Stimulated activated CD8-positive, alpha-beta memory T cell treated with anti-CD3 and anti-CD28 coated beads, Interleukin-12 subunit alpha, Interleukin-12 subunit beta, amount 100 ng/mL, for 1 hour (primary cell): ENCODE results near the gene SLCO3A1.
A peak's percentile ranks its signal among the peaks of the same experiment; 100 is the strongest.
"Not testable (repeated sequence)": the region's sequence is repeated elsewhere in the genome, so short reads cannot be mapped to it uniquely, and the experiment has no call there.

ENCODE experiments used
- DNase-seq: peaks from one replicate; pipeline ENCODE4 v3.0.0-alpha.2; 2020; ENCODE audit warnings: low read depth

The SLCO3A1 gene

GRCh38 chr15:92035551-92035950 lies 182.0 kb downstream of the SLCO3A1 start:
- no peak for DNase-seq

GRCh38 chr15:92035961-92036360 lies 182.5 kb downstream of the SLCO3A1 start:
- DNase-seq: no peak

- no peak for DNase-seq
These were observed 184.0 kb downstream of the SLCO3A1 start for GRCh38 chr15:92037491-92037890.

GRCh38 chr15:92040350-92040749 lies 186.8 kb downstream of the SLCO3A1 start:
- DNase-seq: no peak

DNA sequence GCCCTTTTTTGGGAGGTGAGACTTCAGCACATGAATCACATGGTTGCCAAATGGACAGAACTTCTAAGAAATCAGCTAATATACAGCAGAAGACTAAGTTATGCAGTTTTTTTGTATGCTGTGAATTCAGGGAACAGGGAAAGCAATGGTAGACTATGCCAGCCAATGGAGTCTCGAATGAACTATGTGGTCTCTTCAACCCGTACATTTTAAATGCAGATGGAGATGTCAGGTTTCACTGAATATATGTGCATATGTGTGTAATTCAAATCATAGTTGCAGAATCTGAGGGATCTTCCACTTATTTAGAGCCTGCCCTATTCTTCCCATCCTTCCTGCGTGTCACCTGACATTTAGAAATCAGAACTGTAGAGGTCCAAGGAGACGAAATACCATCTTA lies 187.9 kb downstream of the SLCO3A1 start:
- no peak for DNase-seq

- no peak for DNase-seq
These were observed 189.8 kb downstream of the SLCO3A1 start for GRCh38 chr15:92043283-92043682.

DNA sequence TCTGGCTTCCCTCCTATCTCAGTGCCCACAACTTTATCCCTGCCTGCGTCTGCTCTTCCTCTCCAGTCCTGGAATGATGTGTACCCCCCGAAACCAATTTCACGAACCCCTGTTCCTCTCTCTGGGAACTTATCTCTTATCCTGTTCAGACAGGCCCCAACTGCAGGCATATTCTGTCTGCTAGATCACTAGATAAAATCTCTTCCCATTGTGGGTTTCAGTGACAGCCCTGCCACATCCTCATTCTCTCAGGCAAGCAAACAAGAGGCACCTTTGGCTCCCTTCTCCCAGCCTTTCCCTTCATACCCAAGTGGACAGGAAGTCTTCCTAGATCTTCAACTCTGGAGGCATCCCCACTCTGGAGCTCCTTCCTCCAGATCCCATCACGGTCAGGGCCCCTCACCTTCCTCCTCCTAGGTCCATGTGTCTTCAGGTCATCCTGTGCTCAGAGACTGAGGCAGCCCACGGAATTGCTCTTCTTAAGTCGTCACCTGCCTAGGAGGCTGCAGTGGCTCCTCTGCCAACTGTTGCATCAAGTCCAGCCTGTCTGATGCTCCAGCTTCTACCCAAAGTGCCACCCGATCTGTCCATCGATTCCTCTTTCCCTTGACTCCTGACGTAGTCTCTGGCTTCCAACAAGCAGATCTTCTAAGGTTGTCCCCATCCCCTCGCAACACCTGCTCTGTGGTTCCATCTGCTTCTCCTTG lies 190.8 kb downstream of the SLCO3A1 start:
- no peak for DNase-seq

DNA sequence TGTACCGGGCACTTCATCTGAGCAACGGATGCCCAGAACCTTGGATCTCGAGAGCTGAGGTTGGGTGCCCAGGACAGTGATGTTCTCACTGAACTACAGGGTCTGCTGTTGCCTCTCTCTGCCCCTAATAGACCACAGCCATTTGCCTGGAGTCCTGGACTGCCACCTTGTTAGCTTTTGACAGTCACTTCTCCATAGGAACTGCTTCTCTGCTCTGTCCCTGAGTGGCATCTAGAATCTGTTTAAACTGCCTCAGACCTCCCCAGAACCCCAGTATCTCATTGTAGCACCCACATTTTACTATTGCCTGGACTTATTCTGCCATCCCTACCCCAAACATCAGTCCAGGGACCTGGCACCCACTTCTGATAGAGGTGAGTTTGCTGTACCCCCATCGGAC lies 194.4 kb downstream of the SLCO3A1 start:
- no peak for DNase-seq

DNA sequence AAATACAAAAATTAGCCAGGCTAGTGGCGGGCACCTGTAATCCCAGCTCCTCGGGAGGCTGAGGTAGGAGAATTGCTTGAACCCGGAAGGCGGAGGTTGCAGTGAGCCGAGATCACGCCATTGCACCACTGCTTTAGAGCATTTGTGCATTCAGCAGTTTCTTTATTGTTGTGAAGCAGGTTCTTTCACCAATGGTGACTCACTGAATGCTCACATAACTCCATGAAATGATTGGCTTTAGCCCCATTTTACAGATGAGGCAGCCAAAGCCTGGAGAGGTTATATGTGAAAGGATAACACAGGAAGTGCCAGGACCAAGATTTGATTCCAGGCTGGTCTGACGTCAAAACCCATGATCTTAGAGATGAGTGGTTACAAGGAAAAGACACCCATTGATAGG lies 195.2 kb downstream of the SLCO3A1 start:
- DNase-seq: no peak

DNA sequence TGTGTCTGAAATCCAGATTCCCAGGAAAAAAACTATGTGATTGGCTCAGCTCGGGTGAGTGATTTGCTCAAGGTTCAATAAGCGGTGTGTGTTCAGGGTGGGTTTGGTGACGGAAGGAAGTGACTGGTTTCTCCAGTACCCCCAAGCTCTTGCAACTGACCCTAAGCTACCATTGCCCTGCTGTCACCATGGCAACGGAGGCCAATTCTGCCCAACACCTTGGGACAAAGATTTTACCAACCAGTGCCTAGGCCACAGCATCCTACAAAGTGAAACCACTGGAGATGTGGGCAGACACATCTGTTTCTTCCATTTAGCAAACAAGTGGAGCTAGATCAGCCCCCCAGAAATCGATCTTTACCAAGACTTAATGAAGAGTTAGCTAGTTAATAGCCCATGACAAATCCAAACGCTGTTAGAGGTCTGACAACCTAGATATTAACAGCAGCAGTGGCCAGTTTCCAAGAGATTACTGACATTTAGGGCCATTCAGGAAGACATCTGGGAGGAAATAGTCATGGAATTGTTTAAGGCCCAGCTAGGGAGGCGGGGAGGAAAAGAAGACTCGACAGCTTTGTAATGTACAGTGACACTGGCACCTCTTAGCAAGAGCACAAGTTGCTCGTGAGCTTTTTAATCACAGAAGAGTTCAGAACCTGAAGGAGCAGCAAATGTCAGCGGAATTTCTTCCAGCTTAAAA lies 195.9 kb downstream of the SLCO3A1 start:
- no peak for DNase-seq

DNA sequence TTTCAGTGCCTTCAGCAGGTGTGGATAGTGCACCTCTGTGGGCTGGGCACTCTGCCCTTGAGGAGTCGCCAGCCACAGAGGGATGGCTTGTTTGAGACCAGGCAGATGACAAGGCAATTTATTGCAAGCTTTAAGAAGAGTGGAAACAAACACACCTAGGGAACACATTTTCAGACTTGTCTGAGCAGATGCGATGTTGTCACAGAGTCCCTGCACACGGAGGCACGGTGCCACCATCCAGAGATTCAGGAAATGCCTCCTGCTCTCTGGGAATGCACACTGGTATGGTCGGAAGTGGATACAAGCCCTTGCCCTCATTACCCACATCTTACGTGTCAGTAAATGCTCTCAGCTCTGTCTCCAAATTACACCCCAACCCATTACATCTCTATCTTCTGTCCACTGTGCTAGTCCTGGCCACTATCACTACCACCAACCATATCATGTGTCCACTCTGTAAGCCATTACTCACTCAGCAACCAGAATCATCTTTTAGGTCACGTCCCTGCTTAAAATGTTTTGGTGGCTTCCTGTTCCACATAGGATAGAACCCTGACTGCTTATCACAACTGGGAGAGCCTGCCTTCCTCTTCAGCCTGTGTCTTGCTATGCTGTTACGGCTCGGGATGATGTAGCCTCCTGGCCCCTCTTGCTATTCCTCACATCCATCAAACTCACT lies 196.9 kb downstream of the SLCO3A1 start:
- DNase-seq: no peak

DNA sequence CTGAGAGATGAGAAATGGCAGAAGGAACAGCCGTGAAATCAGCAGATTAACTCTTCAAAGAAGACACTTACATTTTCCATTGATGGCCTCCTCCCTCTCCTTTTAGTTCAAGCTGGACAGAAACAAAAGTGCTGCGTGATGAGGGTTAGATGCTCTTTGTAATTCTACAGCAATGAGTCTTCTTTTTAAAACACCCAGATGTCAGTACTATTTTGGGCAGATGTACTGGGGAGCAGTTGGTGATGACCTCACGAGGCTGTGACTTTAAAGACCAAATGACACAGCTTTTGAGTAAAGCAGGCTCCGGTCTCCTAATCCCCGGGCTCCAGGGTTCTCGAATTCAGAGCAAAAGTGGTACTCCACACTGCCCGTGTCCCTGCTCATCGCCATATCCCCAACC lies 198.2 kb downstream of the SLCO3A1 start:
- DNase-seq: no peak

DNA sequence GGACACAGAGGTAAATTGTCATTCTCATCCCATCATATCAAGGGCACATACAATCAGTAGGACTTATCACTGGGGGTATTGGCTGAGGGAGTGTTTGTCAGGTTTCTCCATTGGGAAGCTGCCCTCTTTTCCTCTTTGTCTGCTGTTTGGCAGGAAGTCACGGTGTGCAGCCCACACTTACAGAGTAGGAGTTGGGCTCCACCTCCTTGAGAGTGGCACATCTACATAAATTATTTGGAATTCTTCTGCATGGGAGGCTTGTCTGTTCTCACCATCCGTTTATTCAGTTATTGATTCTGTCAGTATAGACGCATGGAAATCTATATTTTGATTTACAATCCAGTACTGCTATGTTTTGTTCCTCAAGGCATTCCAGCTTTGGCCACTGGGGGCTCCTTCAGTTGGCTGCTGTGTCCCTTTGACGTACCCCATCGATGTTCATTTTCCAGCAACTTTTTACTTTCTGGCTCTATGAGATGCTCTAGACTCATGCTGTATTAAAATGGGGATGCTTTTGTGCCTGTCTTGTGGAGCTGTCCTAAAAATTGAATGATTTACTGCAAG lies 200.3 kb downstream of the SLCO3A1 start:
- DNase-seq: no peak

GRCh38 chr15:92056875-92057274 lies 203.4 kb downstream of the SLCO3A1 start:
- DNase-seq: no peak

DNA sequence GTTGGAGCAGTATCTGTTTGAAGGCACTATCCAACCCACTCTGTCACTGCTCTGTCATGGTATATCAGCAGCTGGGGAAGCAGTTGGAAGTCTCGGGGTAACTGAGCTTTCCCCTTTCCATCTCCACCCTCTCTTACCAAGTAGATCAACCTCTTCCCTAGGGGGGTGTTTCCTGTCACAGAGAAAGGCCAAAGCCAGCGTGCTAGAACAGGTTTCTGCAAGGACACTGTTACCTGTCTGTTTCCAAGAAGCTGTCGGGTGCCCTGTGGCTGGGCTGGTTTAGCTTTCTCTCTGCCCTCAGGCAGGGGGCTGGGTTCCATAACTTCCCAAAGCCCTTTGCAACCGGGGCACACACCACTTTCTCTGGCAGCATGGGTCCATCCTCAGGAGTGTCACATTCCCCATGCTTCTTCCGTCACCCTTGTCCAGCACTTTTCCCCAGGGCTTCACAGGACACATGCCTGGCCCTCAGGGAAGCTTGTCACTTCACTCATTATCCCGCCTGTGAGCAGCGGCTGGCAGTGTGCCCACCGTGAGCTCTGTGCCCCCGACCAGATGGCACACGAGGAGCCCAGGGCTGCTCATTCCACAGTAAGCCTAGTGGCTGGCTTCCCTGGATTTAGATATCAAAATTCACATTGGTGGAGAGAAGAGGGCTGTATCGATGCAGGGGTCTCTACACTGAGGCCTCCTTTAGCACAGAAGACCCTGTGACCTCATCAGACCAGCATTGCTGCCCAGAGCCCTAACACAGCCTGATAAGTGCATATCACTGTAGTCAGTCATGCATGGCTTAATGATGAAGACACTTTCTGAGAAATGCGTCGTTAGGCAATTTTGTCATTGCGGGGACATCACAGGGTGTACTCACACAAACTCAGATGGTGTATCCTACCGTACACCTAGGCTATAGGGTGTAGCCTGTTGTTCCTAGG lies 205.8 kb downstream of the SLCO3A1 start:
- no peak for DNase-seq

GRCh38 chr15:92059971-92060311 lies 206.4 kb downstream of the SLCO3A1 start:
- DNase-seq: not testable (repeated sequence)

- DNase-seq: no peak
These were observed 208.1 kb downstream of the SLCO3A1 start for GRCh38 chr15:92061511-92062195.

DNA sequence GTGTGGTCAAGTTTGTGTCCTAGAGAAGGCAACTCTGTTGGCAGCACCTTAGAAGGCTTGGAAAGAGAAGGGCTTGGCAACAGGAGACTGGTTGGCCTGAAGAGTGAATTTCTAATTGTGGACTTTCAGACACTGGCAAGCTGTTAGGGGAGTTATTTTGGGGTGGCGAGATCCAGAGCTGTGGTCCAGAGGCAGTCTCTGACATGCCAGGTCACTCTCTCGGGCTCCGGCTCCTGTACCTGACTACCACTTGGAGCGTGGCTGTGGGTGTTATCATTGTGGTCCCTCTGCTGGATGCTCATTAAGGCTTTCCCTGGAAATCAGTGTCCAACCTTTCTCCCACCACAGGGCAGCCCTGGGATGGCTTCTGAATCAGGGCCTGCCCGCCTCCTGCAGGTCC lies 209.0 kb downstream of the SLCO3A1 start:
- no peak for DNase-seq

GRCh38 chr15:92068121-92068520 lies 214.6 kb downstream of the SLCO3A1 start:
- DNase-seq: no peak

DNA sequence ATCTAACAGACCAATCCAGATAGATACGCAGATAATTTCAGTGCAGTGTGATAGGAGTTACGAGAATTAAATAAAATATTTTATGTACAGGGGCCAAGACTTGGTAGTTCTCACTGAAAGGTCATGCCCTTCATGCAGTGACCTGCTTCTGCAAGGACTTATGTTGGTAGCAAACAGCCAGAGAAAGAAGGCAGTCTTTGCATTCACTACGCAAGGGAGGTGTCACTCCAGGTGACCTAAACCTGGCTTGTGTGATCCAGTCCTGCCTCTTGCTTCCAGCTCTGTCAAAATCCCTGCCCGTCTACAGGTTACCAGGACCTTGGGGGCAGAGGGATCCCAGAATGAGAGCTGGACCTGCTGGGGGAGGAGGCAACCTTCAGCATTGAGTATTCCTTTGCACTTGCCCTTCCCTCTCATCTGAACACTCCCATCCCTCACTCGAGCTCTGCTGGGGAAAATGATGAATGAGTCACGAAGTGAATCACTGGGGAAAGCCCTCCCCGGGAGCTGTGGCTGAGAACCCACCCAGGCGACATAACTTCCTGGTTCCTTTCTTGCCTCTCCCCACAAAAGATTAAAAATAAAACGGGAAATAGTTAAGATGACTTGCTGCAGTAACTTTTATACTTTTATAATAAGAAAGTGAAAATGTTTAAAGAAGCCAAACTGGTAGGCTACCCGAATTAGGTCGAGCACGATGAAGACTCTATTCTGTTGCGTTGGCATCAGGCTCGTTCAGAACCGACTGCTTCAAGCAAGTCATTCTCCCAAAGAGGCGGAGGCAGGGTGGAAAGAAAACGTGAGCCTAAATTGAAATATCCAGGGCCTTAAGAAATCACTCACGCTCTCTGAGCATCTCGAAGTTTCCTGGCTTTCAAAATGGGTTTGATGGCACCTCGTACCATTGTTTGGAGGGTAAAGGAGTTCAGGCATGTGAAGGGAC lies 216.1 kb downstream of the SLCO3A1 start:
- peak; percentile 32 for DNase-seq
